Central memory CD8-positive, alpha-beta T cell (primary cell): ENCODE data around the gene FOXD4L1.
"Not testable (repeated sequence)": the region's sequence is repeated elsewhere in the genome, so short reads cannot be mapped to it uniquely, and the experiment has no call there.

ENCODE experiments used
- ATAC-seq: fragments of 150-1000 bp; cut with Tn5 transposase; replicated peaks from 2 replicates; pipeline ENCODE4 v1.10.0; 2022; ENCODE audit warnings: mild to moderate bottlenecking, moderate FRiP score, moderate number of reproducible peaks; ENCODE audit not compliant: poor library complexity, severe bottlenecking; ENCODE audit errors: extremely low read depth
- DNase-seq, 2 donors: peaks; one replicate each; pipeline ENCODE4 v3.0.0; 2021; ENCODE audit warnings: low spot score in 2 of 2
- H3K27ac Mint-ChIP-seq: one replicate; pipeline ENCODE4 v1.8.0; 2022; ENCODE audit warnings: low read depth, mild to moderate bottlenecking, moderate library complexity, mixed read lengths
- H3K27me3 Mint-ChIP-seq: one replicate; pipeline ENCODE4 v1.8.0; 2022; ENCODE audit warnings: mixed read lengths
- H3K36me3 Mint-ChIP-seq: one replicate; pipeline ENCODE4 v1.8.0; 2022; ENCODE audit warnings: mild to moderate bottlenecking, moderate library complexity, mixed read lengths; ENCODE audit not compliant: insufficient read depth
- H3K4me1 Mint-ChIP-seq: one replicate; pipeline ENCODE4 v1.8.0; 2022; ENCODE audit warnings: mixed read lengths
- H3K4me3 Mint-ChIP-seq: one replicate; pipeline ENCODE4 v1.8.0; 2022; ENCODE audit warnings: mild to moderate bottlenecking, moderate library complexity, mixed read lengths
- H3K9me3 Mint-ChIP-seq: one replicate; pipeline ENCODE4 v1.8.0; 2022; ENCODE audit warnings: mixed read lengths

The FOXD4L1 gene

GRCh38 chr2:113532991-113533390 is 34.5 kb downstream of the FOXD4L1 start:
- H3K27ac Mint-ChIP-seq, DNase-seq, H3K4me3 Mint-ChIP-seq, ATAC-seq, H3K27me3 Mint-ChIP-seq, H3K4me1 Mint-ChIP-seq, H3K36me3 Mint-ChIP-seq, H3K9me3 Mint-ChIP-seq: not testable (repeated sequence)

GRCh38 chr2:113536573-113536972 is 38.1 kb downstream of the FOXD4L1 start:
- H3K9me3 Mint-ChIP-seq, ATAC-seq, H3K36me3 Mint-ChIP-seq, H3K4me3 Mint-ChIP-seq, H3K27ac Mint-ChIP-seq, DNase-seq, H3K4me1 Mint-ChIP-seq, H3K27me3 Mint-ChIP-seq: not testable (repeated sequence)

- not testable (repeated sequence) for DNase-seq, H3K9me3 Mint-ChIP-seq, H3K27ac Mint-ChIP-seq, H3K4me1 Mint-ChIP-seq, H3K36me3 Mint-ChIP-seq
- H3K4me3 Mint-ChIP-seq, result peak overlapping the region; percentile 74
- ATAC-seq, result peak; percentile 30
- peaks cover 10% of the 10 kb centered on the region for H3K27me3 Mint-ChIP-seq
Observed at GRCh38 chr2:113540834-113541203, 42.4 kb downstream of the FOXD4L1 start.

GRCh38 chr2:113541204-113541975 is 42.9 kb downstream of the FOXD4L1 start:
- peak in 1 of 2 donors; percentile 17 for DNase-seq

GRCh38 chr2:113541976-113542485 is 43.6 kb downstream of the FOXD4L1 start:
- Mint-ChIP-seq H3K27ac (peak overlapping the region; percentile 46), H3K27me3 (peaks cover 10% of the 10 kb centered on the region), H3K4me3 (peak overlapping the region; percentile 87)
- H3K4me1 Mint-ChIP-seq, ATAC-seq, H3K9me3 Mint-ChIP-seq, DNase-seq, H3K36me3 Mint-ChIP-seq: not testable (repeated sequence)

More at GRCh38 chr2:113541204-113541975, 42.9 kb downstream of the FOXD4L1 start:
- not testable (repeated sequence) for H3K27ac Mint-ChIP-seq, H3K9me3 Mint-ChIP-seq, H3K36me3 Mint-ChIP-seq, H3K4me1 Mint-ChIP-seq
- ATAC-seq, result peak; percentile 66
- H3K4me3 Mint-ChIP-seq, result peak overlapping the region; percentile 74
- peaks cover 10% of the 10 kb centered on the region for H3K27me3 Mint-ChIP-seq

- Mint-ChIP-seq H3K4me3 (peak overlapping the region; percentile 87), H3K27me3 (peaks cover 10% of the 10 kb centered on the region), H3K27ac (peak overlapping the region; percentile 46)
- not testable (repeated sequence) for H3K4me1 Mint-ChIP-seq, H3K36me3 Mint-ChIP-seq, ATAC-seq, DNase-seq, H3K9me3 Mint-ChIP-seq
Observed at GRCh38 chr2:113542529-113542928, 44.1 kb downstream of the FOXD4L1 start.
